ENCODE measurements around the gene CLEC19A. TPM values are rescaled to one million over a fixed set of nuclear protein-coding genes. Genes with fewer than 3 reads are reported as not detected.

Gene CLEC19A
- total RNA-seq, 1 donor from 2014 or later, result not detected

DNA sequence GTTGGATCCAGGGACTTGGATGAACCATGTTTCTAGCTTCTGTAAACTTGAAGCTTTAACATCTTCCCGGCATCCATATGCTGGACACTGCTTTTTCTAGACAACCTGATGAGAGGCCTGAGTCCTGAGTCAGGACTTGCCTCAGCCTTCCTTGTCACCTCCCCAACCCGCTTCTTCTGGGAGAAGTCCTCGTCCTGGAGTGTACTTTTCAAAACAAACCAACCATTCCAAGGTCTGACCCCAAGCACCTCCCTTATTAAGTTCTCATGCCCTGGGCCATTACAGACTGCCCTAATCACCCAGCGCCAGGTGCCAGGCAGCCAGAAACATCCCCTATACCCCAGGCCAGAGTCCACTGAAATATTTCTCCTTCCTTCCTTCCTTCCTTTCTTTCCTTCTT, 59.4 kb downstream of the CLEC19A start:
- TF ChIP-seq POLR2AphosphoS5 (IDR thresholded peaks at IDR 0.05; ENCODE audit: insufficient read depth in 1 of 2, low read depth in 1 of 2) (no peak), POLR2A (IDR thresholded peaks at IDR 0.05) (no peak)
- TF ChIP-seq, protein P1, sequence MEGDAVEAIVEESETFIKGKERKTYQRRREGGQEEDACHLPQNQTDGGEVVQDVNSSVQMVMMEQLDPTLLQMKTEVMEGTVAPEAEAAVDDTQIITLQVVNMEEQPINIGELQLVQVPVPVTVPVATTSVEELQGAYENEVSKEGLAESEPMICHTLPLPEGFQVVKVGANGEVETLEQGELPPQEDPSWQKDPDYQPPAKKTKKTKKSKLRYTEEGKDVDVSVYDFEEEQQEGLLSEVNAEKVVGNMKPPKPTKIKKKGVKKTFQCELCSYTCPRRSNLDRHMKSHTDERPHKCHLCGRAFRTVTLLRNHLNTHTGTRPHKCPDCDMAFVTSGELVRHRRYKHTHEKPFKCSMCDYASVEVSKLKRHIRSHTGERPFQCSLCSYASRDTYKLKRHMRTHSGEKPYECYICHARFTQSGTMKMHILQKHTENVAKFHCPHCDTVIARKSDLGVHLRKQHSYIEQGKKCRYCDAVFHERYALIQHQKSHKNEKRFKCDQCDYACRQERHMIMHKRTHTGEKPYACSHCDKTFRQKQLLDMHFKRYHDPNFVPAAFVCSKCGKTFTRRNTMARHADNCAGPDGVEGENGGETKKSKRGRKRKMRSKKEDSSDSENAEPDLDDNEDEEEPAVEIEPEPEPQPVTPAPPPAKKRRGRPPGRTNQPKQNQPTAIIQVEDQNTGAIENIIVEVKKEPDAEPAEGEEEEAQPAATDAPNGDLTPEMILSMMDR (IDR thresholded peaks at IDR 0.05), result no peak
- H3K4me3 ChIP-seq, result no peak overlapping the region
- H3K36me3 ChIP-seq, result no peaks in the 10 kb centered on the region
- no peaks in the 10 kb centered on the region for H3K9me3 ChIP-seq
- no peak overlapping the region for H3K27ac ChIP-seq
- H3K4me1 ChIP-seq, result no peaks in the 10 kb centered on the region
- H3K27me3 ChIP-seq, result no peaks in the 10 kb centered on the region
- intact Hi-C loops (cut with DNase I), result no loop called here
- DNase-seq (ENCODE audit: extremely low spot score in 2 of 2), result no peak

DNA sequence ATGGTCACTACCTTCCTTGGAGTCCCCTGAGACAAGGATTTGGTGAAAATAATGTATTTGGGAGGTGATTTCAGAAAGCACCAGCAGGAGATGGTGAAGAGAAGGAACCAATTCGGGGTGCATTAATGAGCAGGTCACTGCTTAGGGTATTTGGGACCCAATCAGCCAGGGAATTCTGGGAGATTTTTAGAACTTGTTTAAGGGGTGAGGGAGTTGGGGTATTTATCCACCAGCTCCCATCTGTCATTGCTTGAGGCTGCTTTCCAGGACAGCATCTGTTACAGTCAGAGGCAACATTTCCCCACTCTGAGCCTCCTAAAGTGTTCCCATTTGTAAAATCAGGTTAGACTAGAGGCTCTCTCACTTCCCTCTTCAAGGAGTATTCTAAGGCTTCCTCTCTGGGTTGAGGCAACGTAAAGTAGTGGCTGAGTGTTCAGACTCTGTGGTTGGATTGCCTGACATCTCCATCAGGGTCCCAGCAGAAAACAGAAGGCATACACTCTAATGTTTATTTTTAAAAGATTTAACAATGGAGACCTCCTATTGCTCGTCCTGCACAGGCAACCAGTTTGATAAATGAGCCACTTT, 60.9 kb downstream of the CLEC19A start:
- no peaks in the 10 kb centered on the region for H3K27me3 ChIP-seq
- DNase-seq (ENCODE audit: extremely low spot score in 2 of 2), result no peak
- H3K4me3 ChIP-seq, result no peak overlapping the region
- H3K4me1 ChIP-seq, result no peaks in the 10 kb centered on the region
- H3K27ac ChIP-seq, result no peak overlapping the region
- H3K36me3 ChIP-seq, result no peaks in the 10 kb centered on the region
- TF ChIP-seq, protein P1 (IDR thresholded peaks at IDR 0.05), result no peak
- TF ChIP-seq POLR2AphosphoS5 (IDR thresholded peaks at IDR 0.05; ENCODE audit: insufficient read depth in 1 of 2, low read depth in 1 of 2) (no peak), POLR2A (IDR thresholded peaks at IDR 0.05) (no peak)
- intact Hi-C loops (cut with DNase I), result no loop called here
- H3K9me3 ChIP-seq, result no peaks in the 10 kb centered on the region

DNA sequence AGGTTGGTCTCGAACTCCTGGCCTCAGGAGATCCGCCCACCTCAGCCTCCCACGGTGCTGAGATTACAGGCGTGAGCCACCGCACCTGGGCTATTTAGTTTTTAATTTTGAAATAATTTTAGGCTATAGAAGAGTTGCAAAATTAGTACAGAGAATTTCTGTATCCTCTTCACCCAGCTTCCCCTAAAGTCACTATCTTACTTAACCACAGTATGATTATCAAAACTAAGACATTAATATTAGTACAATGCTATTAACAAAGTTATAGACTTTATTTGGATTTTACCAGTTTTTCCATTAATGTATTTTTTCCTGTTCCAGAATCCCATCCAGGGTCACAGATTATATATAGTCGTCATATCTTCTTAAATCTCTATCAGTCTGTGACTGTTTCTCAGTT, 62.6 kb downstream of the CLEC19A start:
- TF ChIP-seq POLR2AphosphoS5 (IDR thresholded peaks at IDR 0.05; ENCODE audit: insufficient read depth in 1 of 2, low read depth in 1 of 2) (no peak), POLR2A (IDR thresholded peaks at IDR 0.05) (no peak)
- TF ChIP-seq, protein P1 (IDR thresholded peaks at IDR 0.05), result no peak
- no peak overlapping the region for H3K4me3 ChIP-seq
- H3K9me3 ChIP-seq, result no peaks in the 10 kb centered on the region
- H3K27me3 ChIP-seq, result no peaks in the 10 kb centered on the region
- H3K36me3 ChIP-seq, result no peaks in the 10 kb centered on the region
- no peak for DNase-seq (ENCODE audit: extremely low spot score in 2 of 2)
- no peak overlapping the region for H3K27ac ChIP-seq
- no peaks in the 10 kb centered on the region for H3K4me1 ChIP-seq
- intact Hi-C loops (cut with DNase I), result no loop called here

DNA sequence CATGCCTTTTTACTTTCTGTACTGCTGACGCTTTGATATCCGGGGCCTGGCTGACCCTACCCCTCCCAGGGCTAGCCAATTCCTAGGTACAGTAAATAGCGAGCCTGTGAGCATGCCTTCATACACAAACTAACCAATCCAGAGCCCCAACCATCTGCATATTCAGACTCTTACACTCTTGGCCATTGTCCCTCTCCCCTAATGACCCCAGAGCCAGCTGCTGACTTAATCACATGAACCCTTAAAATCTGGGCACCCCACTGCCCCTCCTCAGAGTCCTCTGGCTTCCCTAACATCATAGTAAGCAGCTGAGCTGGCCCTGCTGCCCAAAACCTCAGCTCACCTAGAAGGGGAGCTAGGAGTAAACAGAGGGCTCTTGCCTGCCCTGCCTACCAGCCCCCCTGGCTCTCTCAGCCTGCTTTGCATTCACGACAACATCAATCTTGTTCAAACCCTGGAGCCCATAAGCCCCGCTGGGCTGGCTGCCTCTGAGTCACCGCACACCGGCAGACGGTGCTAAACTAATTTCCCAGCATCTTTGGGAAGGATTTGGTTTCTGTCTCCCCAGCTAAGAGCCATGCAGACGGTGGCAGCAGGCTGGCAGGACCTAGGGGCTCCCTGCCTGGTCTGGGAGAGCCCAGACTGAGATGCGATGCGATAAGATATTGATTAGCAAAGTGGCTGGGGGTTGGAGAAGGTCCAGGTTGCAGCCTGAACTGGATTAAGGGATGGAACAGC, 63.2 kb downstream of the CLEC19A start:
- Histone ChIP-seq H3K36me3 (no peaks in the 10 kb centered on the region), H3K4me1 (no peaks in the 10 kb centered on the region), H3K27me3 (no peaks in the 10 kb centered on the region), H3K4me3 (no peak overlapping the region), H3K9me3 (no peaks in the 10 kb centered on the region), H3K27ac (no peak overlapping the region)
- intact Hi-C loops (cut with DNase I), result no loop called here
- DNase-seq (ENCODE audit: extremely low spot score in 2 of 2), result no peak
- TF ChIP-seq POLR2A (IDR thresholded peaks at IDR 0.05) (no peak), POLR2AphosphoS5 (IDR thresholded peaks at IDR 0.05; ENCODE audit: insufficient read depth in 1 of 2, low read depth in 1 of 2) (no peak)
- TF ChIP-seq, protein P1 (IDR thresholded peaks at IDR 0.05), result no peak

DNA sequence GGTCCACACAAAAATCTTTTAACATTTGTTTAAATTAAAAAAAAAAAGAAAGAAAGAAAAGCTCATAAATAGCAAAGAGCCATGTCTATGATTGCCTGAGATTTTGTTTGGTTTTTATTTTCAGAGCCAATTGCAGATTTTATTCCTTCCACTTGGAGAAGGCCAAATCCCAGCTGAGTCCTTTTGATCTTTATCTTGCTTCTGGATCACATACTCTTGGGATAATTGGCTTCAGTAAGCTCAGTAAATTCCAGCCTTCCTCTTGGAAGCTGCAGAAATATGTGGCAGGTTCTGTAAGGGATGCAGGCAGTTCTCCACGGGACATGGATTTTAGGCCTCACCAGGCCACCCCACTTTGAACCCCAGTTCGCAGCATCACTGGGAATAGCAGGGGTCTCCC, 68.8 kb downstream of the CLEC19A start:
- Histone ChIP-seq H3K27ac (no peak overlapping the region), H3K4me3 (no peak overlapping the region), H3K9me3 (no peaks in the 10 kb centered on the region), H3K4me1 (no peaks in the 10 kb centered on the region), H3K27me3 (no peaks in the 10 kb centered on the region), H3K36me3 (no peaks in the 10 kb centered on the region)
- no peak for DNase-seq (ENCODE audit: extremely low spot score in 2 of 2)
- TF ChIP-seq POLR2A (IDR thresholded peaks at IDR 0.05) (no peak), POLR2AphosphoS5 (IDR thresholded peaks at IDR 0.05; ENCODE audit: insufficient read depth in 1 of 2, low read depth in 1 of 2) (no peak)
- TF ChIP-seq, protein P1 (IDR thresholded peaks at IDR 0.05), result no peak
- intact Hi-C loops (cut with DNase I), result no loop called here

Data from vagina (tissue), 2 donors.